NB4 (cell line): Measurements from ENCODE around the gene DCUN1D2.

Source experiments
- CTCF ChIP-seq: IDR thresholded peaks from one replicate; pipeline ENCODE4 v1.5.1; 2012; ENCODE audit warnings: low read depth, low read length
- MAX ChIP-seq: IDR thresholded peaks from 2 replicates; pipeline ENCODE4 v1.6.1; 2011; ENCODE audit warnings: low read depth, low read length
- POLR2A ChIP-seq: IDR thresholded peaks from 2 replicates; pipeline ENCODE4 v1.6.1; 2011; ENCODE audit warnings: mild to moderate bottlenecking; ENCODE audit not compliant: insufficient read length; ENCODE audit errors: extremely low read depth

- TF ChIP-seq CTCF (no peak), POLR2A (no peak), MAX (no peak)
Measured at GRCh38 chr13:113486698-113487097, 3.8 kb downstream of the DCUN1D2 start.
